NCI-H2029 treated with DMSO at 0.1 percent for 48 hours (cell line): ENCODE measurements around the gene HNRNPC.
"Not testable (repeated sequence)": the region's sequence is repeated elsewhere in the genome, so short reads cannot be mapped to it uniquely, and the experiment has no call there.

Experiments used
- DNase-seq: peaks from one replicate; lab custom pipeline; 2025; lab: John Stamatoyannopoulos, UW

HNRNPC gene

GRCh38 chr14:21191809-21192446 is 77.3 kb downstream of the HNRNPC start:
- no peak for DNase-seq

GRCh38 chr14:21191261-21191808 is 77.9 kb downstream of the HNRNPC start:
- no peak for DNase-seq

- no peak for DNase-seq
Observed at GRCh38 chr14:21185491-21185890, 83.8 kb downstream of the HNRNPC start.

DNA sequence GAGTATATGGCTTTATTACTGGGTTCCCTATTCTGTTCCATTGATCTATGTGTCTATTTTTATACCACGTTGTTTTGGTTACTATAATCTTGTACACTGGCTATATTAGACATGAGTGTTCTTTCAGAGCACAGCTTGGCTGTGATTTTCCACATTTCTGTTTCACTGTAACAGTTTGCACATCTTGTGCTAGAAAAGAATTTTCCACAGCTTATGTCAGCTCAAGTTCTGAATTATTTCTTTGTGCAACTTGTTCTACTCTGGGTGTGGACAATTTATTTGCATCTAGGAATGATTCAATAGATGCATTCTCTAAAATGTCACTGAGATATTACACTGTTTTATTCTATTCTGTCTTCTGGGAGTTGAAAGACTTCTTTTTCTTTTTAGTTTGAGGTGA is 85.0 kb downstream of the HNRNPC start:
- DNase-seq = no peak

DNA sequence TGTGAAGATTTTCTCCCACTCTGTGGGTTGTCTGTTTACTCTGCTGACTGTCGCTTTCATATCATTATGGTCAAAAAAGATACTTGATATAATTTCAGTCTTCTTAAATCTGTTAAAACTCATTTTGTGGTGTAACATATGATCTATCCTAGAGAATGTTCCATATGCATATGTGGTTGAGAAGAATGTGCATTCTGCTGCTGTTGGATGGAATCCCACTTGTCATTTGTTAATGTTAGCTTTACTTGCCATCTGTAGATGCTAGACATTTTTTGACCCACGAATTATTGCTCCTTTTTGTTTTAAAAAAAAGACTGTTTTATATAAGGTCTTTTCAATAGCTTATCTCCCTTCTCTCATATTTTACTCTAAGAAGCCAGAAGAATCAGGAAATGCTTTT is 87.1 kb downstream of the HNRNPC start:
- DNase-seq = no peak

- no peak for DNase-seq
Observed at GRCh38 chr14:21171128-21171527, 98.1 kb downstream of the HNRNPC start.

GRCh38 chr14:21169573-21169972 is 99.7 kb downstream of the HNRNPC start:
- DNase-seq = no peak

GRCh38 chr14:21168055-21168454 is 101.2 kb downstream of the HNRNPC start:
- DNase-seq = no peak

- DNase-seq = not testable (repeated sequence)
Observed at GRCh38 chr14:21165670-21166069, 103.6 kb downstream of the HNRNPC start.

DNA sequence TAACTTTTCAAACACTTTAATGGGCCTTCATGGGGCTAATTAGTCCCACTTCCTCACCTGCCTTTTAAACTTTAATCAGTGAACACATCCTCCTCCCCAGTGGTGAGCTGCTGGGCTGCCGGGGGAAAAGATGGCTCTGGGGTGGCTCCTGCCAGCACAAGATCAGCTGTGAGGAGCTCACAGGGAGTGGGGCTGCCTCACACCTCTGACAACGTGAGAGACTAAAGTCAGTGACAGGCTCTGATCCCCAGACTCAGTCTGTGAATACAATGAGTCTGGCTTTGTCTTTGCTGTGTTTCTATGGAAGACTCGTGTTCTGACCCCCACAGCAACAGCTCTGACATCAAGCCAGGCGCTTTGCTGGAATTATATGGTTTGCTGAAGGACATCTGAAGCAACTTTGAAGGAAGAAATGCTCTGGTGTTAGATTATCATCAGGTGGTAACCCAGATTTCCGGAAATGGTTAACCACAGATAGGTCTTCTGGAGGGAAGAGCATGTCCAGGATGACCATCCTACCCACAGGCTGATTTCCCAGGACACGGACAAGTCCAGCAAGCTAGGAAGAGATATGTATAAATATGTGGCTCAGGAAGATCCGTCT is 104.1 kb downstream of the HNRNPC start:
- not testable (repeated sequence) for DNase-seq

- DNase-seq = no peak
Observed at GRCh38 chr14:21163871-21164291, 105.4 kb downstream of the HNRNPC start.

DNA sequence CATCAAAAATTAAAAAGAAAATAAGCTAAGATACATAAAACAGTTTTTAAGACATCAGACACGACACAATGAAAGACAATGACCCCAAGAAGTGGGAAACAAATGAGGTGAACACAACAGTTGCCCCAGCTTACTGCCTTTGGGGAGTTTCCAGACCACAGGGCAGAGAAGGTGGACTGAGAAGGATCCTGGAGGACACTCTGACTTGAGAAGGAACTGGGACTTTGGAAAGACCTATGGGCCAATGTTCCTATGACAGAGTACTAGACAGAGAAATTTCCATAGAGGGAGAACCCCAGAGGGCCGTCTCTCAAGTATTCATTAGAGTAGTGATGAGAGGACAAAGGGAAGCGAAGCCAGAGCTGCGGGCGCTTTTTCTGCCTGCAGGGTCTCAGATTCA is 107.2 kb downstream of the HNRNPC start:
- DNase-seq = no peak

GRCh38 chr14:21160061-21160610 is 109.1 kb downstream of the HNRNPC start:
- no peak for DNase-seq
